Stimulated activated CD4-positive, alpha-beta T cell treated with anti-CD3 and anti-CD28 coated beads, Interleukin-15, amount 100 ng/mL, for 48 hours (primary cell): ENCODE results near the gene CD38.
A peak's percentile ranks its signal among the peaks of the same experiment; 100 is the strongest.
"Not testable (repeated sequence)": the region's sequence is repeated elsewhere in the genome, so short reads cannot be mapped to it uniquely, and the experiment has no call there.

ENCODE experiments used
- DNase-seq, 2 donors: peaks; one replicate each; pipeline ENCODE4 v3.0.0-alpha.2; 2020; ENCODE audit warnings: low read depth in 2 of 2

The CD38 gene

GRCh38 chr4:15778289-15779241 lies at the start of gene CD38:
Gene CD38 (plus strand): TSS chr4:15778328. CDS start chr4:15778415, 87 bp downstream.
- DNase-seq, result peak in 1 of 2 donors; percentile 22

- DNase-seq, result no peak
Observed at GRCh38 chr4:15729910-15730533, 48.1 kb upstream of the CD38 start.

- not testable (repeated sequence) for DNase-seq
Observed at GRCh38 chr4:15733061-15733460, 45.1 kb upstream of the CD38 start.

- no peak for DNase-seq
Observed at GRCh38 chr4:15735536-15735935, 42.6 kb upstream of the CD38 start.

GRCh38 chr4:15736514-15737050 lies 41.5 kb upstream of the CD38 start:
- DNase-seq, result no peak

GRCh38 chr4:15737255-15737654 lies 40.9 kb upstream of the CD38 start:
- no peak for DNase-seq

- peak in 1 of 2 donors; percentile 17 for DNase-seq
Observed at GRCh38 chr4:15738877-15739276, 39.3 kb upstream of the CD38 start.

- DNase-seq, result no peak
Observed at GRCh38 chr4:15740764-15741404, 37.2 kb upstream of the CD38 start.

- no peak for DNase-seq
Observed at GRCh38 chr4:15742083-15742582, 36.0 kb upstream of the CD38 start.

- no peak for DNase-seq
Observed at GRCh38 chr4:15742637-15743036, 35.5 kb upstream of the CD38 start.

- DNase-seq, result no peak
Observed at GRCh38 chr4:15744016-15744545, 34.0 kb upstream of the CD38 start.

- no peak for DNase-seq
Observed at GRCh38 chr4:15746110-15746509, 32.0 kb upstream of the CD38 start.

GRCh38 chr4:15749001-15749400 lies 29.1 kb upstream of the CD38 start:
- DNase-seq, result no peak

- no peak for DNase-seq
Observed at GRCh38 chr4:15751153-15751552, 27.0 kb upstream of the CD38 start.

- DNase-seq, result no peak
Observed at GRCh38 chr4:15753081-15753480, 25.0 kb upstream of the CD38 start.

GRCh38 chr4:15753786-15754185 lies 24.3 kb upstream of the CD38 start:
- no peak for DNase-seq

GRCh38 chr4:15754323-15754722 lies 23.8 kb upstream of the CD38 start:
- DNase-seq, result peak in 1 of 2 donors; percentile 45

- DNase-seq, result peak; percentile 51 to 53
Observed at GRCh38 chr4:15755321-15756155, 22.6 kb upstream of the CD38 start.

- DNase-seq, result peak; percentile 67 to 74
Observed at GRCh38 chr4:15756361-15756861, 21.7 kb upstream of the CD38 start.

GRCh38 chr4:15757054-15757453 lies 21.1 kb upstream of the CD38 start:
- DNase-seq, result no peak

- no peak for DNase-seq
Observed at GRCh38 chr4:15758294-15758693, 19.8 kb upstream of the CD38 start.
